ENCODE measurements around the gene EEFSEC. TPM values are rescaled to one million over a fixed set of nuclear protein-coding genes. Genes with fewer than 3 reads are reported as not detected.
A peak's percentile ranks its signal among the peaks of the same experiment; 100 is the strongest.

Gene EEFSEC, protein sequence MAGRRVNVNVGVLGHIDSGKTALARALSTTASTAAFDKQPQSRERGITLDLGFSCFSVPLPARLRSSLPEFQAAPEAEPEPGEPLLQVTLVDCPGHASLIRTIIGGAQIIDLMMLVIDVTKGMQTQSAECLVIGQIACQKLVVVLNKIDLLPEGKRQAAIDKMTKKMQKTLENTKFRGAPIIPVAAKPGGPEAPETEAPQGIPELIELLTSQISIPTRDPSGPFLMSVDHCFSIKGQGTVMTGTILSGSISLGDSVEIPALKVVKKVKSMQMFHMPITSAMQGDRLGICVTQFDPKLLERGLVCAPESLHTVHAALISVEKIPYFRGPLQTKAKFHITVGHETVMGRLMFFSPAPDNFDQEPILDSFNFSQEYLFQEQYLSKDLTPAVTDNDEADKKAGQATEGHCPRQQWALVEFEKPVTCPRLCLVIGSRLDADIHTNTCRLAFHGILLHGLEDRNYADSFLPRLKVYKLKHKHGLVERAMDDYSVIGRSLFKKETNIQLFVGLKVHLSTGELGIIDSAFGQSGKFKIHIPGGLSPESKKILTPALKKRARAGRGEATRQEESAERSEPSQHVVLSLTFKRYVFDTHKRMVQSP
- 4.2 and 4.6 TPM in 2 replicates for polyA plus RNA-seq
- polyA minus RNA-seq = 7.3 and 11.3 TPM in 2 replicates

GRCh38 chr3:128153156-128154041 is at the start of gene EEFSEC:
EEFSEC (plus strand) TSS chr3:128153481; CDS start chr3:128153508, 27 bp downstream.
- H3K79me2 ChIP-seq (replicated peaks; ENCODE audit: insufficient read depth, low read length) = no peaks in the 10 kb centered on the region
- no peaks in the 10 kb centered on the region for H3K9me3 ChIP-seq (ENCODE audit: low read length)
- no peaks in the 10 kb centered on the region for H3F3A ChIP-seq (ENCODE audit: insufficient read depth, low read length, poor library complexity, severe bottlenecking)
- no peaks in the 10 kb centered on the region for H3K27me3 ChIP-seq (ENCODE audit: insufficient read depth, low read depth, low read length)
- H3K9ac ChIP-seq (ENCODE audit: low read length) = peak within 1 kb of the TSS; percentile 77
- H3K27ac ChIP-seq (ENCODE audit: low read length) = peak within 1 kb of the TSS; percentile 53
- peak within 1 kb of the TSS; percentile 98 for H3K4me3 ChIP-seq (ENCODE audit: low read length)
- no peaks in the 10 kb centered on the region for H4K20me1 ChIP-seq (ENCODE audit: insufficient read depth)
- no peaks in the 10 kb centered on the region for H3K36me3 ChIP-seq (ENCODE audit: insufficient read depth, low read length)
- peak within 1 kb of the TSS; percentile 92 for H3K4me2 ChIP-seq (ENCODE audit: low read length)
- TF ChIP-seq, protein P1, sequence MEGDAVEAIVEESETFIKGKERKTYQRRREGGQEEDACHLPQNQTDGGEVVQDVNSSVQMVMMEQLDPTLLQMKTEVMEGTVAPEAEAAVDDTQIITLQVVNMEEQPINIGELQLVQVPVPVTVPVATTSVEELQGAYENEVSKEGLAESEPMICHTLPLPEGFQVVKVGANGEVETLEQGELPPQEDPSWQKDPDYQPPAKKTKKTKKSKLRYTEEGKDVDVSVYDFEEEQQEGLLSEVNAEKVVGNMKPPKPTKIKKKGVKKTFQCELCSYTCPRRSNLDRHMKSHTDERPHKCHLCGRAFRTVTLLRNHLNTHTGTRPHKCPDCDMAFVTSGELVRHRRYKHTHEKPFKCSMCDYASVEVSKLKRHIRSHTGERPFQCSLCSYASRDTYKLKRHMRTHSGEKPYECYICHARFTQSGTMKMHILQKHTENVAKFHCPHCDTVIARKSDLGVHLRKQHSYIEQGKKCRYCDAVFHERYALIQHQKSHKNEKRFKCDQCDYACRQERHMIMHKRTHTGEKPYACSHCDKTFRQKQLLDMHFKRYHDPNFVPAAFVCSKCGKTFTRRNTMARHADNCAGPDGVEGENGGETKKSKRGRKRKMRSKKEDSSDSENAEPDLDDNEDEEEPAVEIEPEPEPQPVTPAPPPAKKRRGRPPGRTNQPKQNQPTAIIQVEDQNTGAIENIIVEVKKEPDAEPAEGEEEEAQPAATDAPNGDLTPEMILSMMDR (IDR thresholded peaks at IDR 0.05; ENCODE audit: poor library complexity, severe bottlenecking) = no peak
- TF ChIP-seq RAD21 (conservative IDR thresholded peaks at IDR 0.05) = peak; percentile 51
- TF ChIP-seq REST (IDR thresholded peaks at IDR 0.05; ENCODE audit: borderline replicate concordance) = peak; percentile 53
- no peak for TF ChIP-seq EP300 (conservative IDR thresholded peaks at IDR 0.05; ENCODE audit: poor library complexity, severe bottlenecking)
- no peak for TF ChIP-seq EZH2 (IDR thresholded peaks at IDR 0.05; ENCODE audit: borderline replicate concordance, insufficient read depth, low read length, poor library complexity, severe bottlenecking)
- TF ChIP-seq POLR2AphosphoS5 (IDR thresholded peaks at IDR 0.05) = peak; percentile 61
- TF ChIP-seq TAF1 (IDR thresholded peaks at IDR 0.05; ENCODE audit: low read depth) = peak; percentile 32
- peak; percentile 87 for TF ChIP-seq MXI1 (conservative IDR thresholded peaks at IDR 0.05; ENCODE audit: poor library complexity, severe bottlenecking)
- peak; percentile 39 for TF ChIP-seq SMC3 (conservative IDR thresholded peaks at IDR 0.05; ENCODE audit: poor library complexity)
- no peaks in the 10 kb centered on the region for H3K9me2 ChIP-seq (ENCODE audit: insufficient read depth, low read length)
- H2AFZ ChIP-seq (ENCODE audit: low read depth, low read length) = peak within 1 kb of the TSS; percentile 80

DNA sequence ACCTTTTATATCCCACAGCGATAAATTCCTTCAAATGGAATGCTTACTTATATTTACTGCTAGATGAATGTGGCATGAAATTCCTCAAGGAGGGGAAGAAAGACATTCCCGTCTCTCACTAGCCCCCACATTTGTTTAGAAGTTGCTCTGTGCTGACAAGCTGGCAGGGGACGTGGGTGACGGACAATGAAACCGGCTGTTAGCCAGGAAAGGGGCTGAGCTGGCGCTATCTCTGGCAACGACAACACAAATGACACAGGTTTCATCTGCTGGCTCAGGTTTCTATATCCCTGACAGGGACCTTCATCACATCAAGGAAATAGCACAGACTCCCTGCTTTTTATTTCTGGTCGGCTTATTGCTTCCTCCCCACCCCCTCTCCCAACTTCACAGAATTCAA is 45.4 kb upstream of the EEFSEC start:
- Histone ChIP-seq H3F3A (ENCODE audit: insufficient read depth, low read length, poor library complexity, severe bottlenecking) (no peaks in the 10 kb centered on the region), H2AFZ (ENCODE audit: low read depth, low read length) (no peak overlapping the region), H4K20me1 (ENCODE audit: insufficient read depth) (no peaks in the 10 kb centered on the region), H3K9me2 (ENCODE audit: insufficient read depth, low read length) (no peaks in the 10 kb centered on the region), H3K9me3 (ENCODE audit: low read length) (no peaks in the 10 kb centered on the region), H3K4me2 (ENCODE audit: low read length) (no peak overlapping the region), H3K27ac (ENCODE audit: low read length) (no peak overlapping the region), H3K9ac (ENCODE audit: low read length) (no peak overlapping the region), H3K4me3 (ENCODE audit: low read length) (no peak overlapping the region), H3K27me3 (ENCODE audit: insufficient read depth, low read depth, low read length) (no peaks in the 10 kb centered on the region), H3K36me3 (ENCODE audit: insufficient read depth, low read length) (no peaks in the 10 kb centered on the region), H3K79me2 (replicated peaks; ENCODE audit: insufficient read depth, low read length) (no peaks in the 10 kb centered on the region)
- TF ChIP-seq REST (IDR thresholded peaks at IDR 0.05; ENCODE audit: borderline replicate concordance) (no peak), SMC3 (conservative IDR thresholded peaks at IDR 0.05; ENCODE audit: poor library complexity) (no peak), TAF1 (IDR thresholded peaks at IDR 0.05; ENCODE audit: low read depth) (no peak), POLR2AphosphoS5 (IDR thresholded peaks at IDR 0.05) (no peak), MXI1 (conservative IDR thresholded peaks at IDR 0.05; ENCODE audit: poor library complexity, severe bottlenecking) (no peak)

Data from neural cell (in vitro differentiated cells).